Endothelial cell of umbilical vein (primary cell): ENCODE data around the gene VPS9D1.
"Not testable (repeated sequence)": the region's sequence is repeated elsewhere in the genome, so short reads cannot be mapped to it uniquely, and the experiment has no call there.

Experiments
- POLR2A ChIP-seq: IDR thresholded peaks from 2 replicates; pipeline ENCODE4 v1.6.1; 2012; ENCODE audit warnings: low read depth, mild to moderate bottlenecking, control low read depth, low read length
- POLR2AphosphoS5 ChIP-seq: IDR thresholded peaks from 2 replicates; pipeline ENCODE4 v1.6.1; 2012; ENCODE audit warnings: low read depth, mild to moderate bottlenecking, control low read depth, low read length, moderate library complexity; ENCODE audit not compliant: insufficient read depth
- TF ChIP-seq, protein P1 (sequence below): IDR thresholded peaks from 2 replicates; pipeline ENCODE4 v1.6.1; 2011; ENCODE audit not compliant: insufficient read depth, insufficient read length
- TF ChIP-seq, protein P2 (sequence below), 2 donors: IDR thresholded peaks; 1 replicate in 1 of 2; 2 replicates in 1 of 2; pipeline ENCODE4 v1.5.1; 2011; ENCODE audit warnings: low read length in 2 of 2, mild to moderate bottlenecking in 2 of 2, moderate library complexity in 2 of 2, control low read depth in 1 of 2, inconsistent platforms in 1 of 2, low read depth in 1 of 2; ENCODE audit not compliant: insufficient read depth in 1 of 2; ENCODE audit errors: extremely low read depth in 1 of 2

DNA sequence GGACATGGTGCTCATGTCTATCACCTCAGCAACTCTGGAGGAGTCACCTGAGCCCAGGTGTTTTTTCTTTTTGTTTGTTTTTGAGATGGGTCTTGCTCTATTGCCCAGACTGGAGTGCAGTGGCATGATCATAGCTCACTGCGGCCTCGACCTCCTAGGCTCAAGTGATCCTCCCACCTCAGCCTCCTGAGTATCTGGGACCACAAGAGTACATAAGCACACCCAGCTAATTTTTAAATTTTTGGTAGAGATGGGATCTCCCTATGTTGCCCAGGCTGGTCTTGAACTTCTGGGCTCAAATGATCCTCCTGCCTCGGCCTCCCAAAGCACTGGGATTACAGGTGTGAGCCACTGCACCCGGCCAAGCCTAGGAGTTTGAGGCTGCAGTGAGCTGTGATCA lies 31.1 kb downstream of the VPS9D1 start:
- TF ChIP-seq, protein P1, sequence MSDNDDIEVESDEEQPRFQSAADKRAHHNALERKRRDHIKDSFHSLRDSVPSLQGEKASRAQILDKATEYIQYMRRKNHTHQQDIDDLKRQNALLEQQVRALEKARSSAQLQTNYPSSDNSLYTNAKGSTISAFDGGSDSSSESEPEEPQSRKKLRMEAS: not testable (repeated sequence)
- not testable (repeated sequence) for TF ChIP-seq POLR2AphosphoS5, POLR2A
- TF ChIP-seq, protein P2, sequence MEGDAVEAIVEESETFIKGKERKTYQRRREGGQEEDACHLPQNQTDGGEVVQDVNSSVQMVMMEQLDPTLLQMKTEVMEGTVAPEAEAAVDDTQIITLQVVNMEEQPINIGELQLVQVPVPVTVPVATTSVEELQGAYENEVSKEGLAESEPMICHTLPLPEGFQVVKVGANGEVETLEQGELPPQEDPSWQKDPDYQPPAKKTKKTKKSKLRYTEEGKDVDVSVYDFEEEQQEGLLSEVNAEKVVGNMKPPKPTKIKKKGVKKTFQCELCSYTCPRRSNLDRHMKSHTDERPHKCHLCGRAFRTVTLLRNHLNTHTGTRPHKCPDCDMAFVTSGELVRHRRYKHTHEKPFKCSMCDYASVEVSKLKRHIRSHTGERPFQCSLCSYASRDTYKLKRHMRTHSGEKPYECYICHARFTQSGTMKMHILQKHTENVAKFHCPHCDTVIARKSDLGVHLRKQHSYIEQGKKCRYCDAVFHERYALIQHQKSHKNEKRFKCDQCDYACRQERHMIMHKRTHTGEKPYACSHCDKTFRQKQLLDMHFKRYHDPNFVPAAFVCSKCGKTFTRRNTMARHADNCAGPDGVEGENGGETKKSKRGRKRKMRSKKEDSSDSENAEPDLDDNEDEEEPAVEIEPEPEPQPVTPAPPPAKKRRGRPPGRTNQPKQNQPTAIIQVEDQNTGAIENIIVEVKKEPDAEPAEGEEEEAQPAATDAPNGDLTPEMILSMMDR (IDR thresholded peaks at IDR 0.05; ENCODE audit: extremely low read depth in 1 of 2, insufficient read depth in 1 of 2, low read depth in 1 of 2, low read length in 2 of 2): not testable (repeated sequence)
